Nephron progenitor cell (in vitro differentiated cells): ENCODE data around the gene SMAD3.

Experiments
- DNase-seq: peaks from one replicate; pipeline ENCODE4 v3.0.0; 2021
- H3K27ac Mint-ChIP-seq: 2 replicates; pipeline ENCODE4 v1.8.0; 2021; ENCODE audit warnings: mild to moderate bottlenecking, moderate library complexity, mixed read lengths
- H3K27me3 Mint-ChIP-seq: 2 replicates; pipeline ENCODE4 v1.8.0; 2021; ENCODE audit warnings: mild to moderate bottlenecking, low read depth, mixed read lengths; ENCODE audit not compliant: poor library complexity
- H3K36me3 Mint-ChIP-seq: 2 replicates; pipeline ENCODE4 v1.8.0; 2021; ENCODE audit warnings: low read depth, mixed read lengths
- H3K4me1 Mint-ChIP-seq: 2 replicates; pipeline ENCODE4 v1.8.0; 2021; ENCODE audit warnings: mixed read lengths
- H3K4me3 Mint-ChIP-seq: 2 replicates; pipeline ENCODE4 v1.8.0; 2021; ENCODE audit warnings: mild to moderate bottlenecking, moderate library complexity, mixed read lengths
- H3K9me3 Mint-ChIP-seq: 2 replicates; pipeline ENCODE4 v1.8.0; 2021; ENCODE audit warnings: mild to moderate bottlenecking, moderate library complexity, mixed read lengths
- CTCF ChIP-seq: fragments of 200-600 bp; sonication (generic); IDR thresholded peaks from 2 replicates; pipeline ENCODE4 v1.5.0; 2021; ENCODE audit warnings: antibody characterized with exemption

SMAD3 gene

GRCh38 chr15:67054676-67055075 lies 10.7 kb upstream of the SMAD3 start:
- H3K4me3 Mint-ChIP-seq, result no peak overlapping the region
- no peak for DNase-seq
- no peaks in the 10 kb centered on the region for H3K9me3 Mint-ChIP-seq
- peaks cover 35% of the 10 kb centered on the region for H3K4me1 Mint-ChIP-seq
- H3K27me3 Mint-ChIP-seq, result peaks cover 12% of the 10 kb centered on the region
- peak overlapping the region; percentile 11 for H3K27ac Mint-ChIP-seq
- H3K36me3 Mint-ChIP-seq, result no peaks in the 10 kb centered on the region
- no peak for TF ChIP-seq CTCF

- no peak for TF ChIP-seq CTCF
- Mint-ChIP-seq H3K9me3 (no peaks in the 10 kb centered on the region), H3K27ac (no peak overlapping the region), H3K4me1 (peaks cover 30% of the 10 kb centered on the region), H3K36me3 (no peaks in the 10 kb centered on the region), H3K27me3 (peaks cover 30% of the 10 kb centered on the region), H3K4me3 (no peak overlapping the region)
- DNase-seq, result no peak
Measured at GRCh38 chr15:67059127-67059553, 6.3 kb upstream of the SMAD3 start.

- DNase-seq, result no peak
- peaks cover 22% of the 10 kb centered on the region for H3K27me3 Mint-ChIP-seq
- H3K36me3 Mint-ChIP-seq, result no peaks in the 10 kb centered on the region
- H3K9me3 Mint-ChIP-seq, result no peaks in the 10 kb centered on the region
- no peak overlapping the region for H3K4me3 Mint-ChIP-seq
- H3K27ac Mint-ChIP-seq, result no peak overlapping the region
- TF ChIP-seq CTCF, result no peak
- H3K4me1 Mint-ChIP-seq, result peaks cover 32% of the 10 kb centered on the region
Measured at GRCh38 chr15:67061811-67062368, 3.5 kb upstream of the SMAD3 start.

GRCh38 chr15:67062369-67062985 lies 2.9 kb upstream of the SMAD3 start:
- Mint-ChIP-seq H3K9me3 (no peaks in the 10 kb centered on the region), H3K4me3 (no peak overlapping the region), H3K36me3 (no peaks in the 10 kb centered on the region), H3K27ac (no peak overlapping the region), H3K27me3 (peaks cover 18% of the 10 kb centered on the region), H3K4me1 (peaks cover 37% of the 10 kb centered on the region)
- no peak for DNase-seq
- no peak for TF ChIP-seq CTCF

- H3K4me1 Mint-ChIP-seq, result peaks cover 48% of the 10 kb centered on the region
- no peaks in the 10 kb centered on the region for H3K9me3 Mint-ChIP-seq
- peak; percentile 49 for DNase-seq
- peak overlapping the region; percentile 69 for H3K27ac Mint-ChIP-seq
- H3K27me3 Mint-ChIP-seq, result peaks cover 18% of the 10 kb centered on the region
- no peaks in the 10 kb centered on the region for H3K36me3 Mint-ChIP-seq
- no peak for TF ChIP-seq CTCF
- H3K4me3 Mint-ChIP-seq, result peak overlapping the region; percentile 79
Measured at GRCh38 chr15:67063689-67064606, 1.5 kb upstream of the SMAD3 start.
